Smooth muscle cell of the brain vasculature (primary cell): ENCODE measurements around the gene TRIM38.
"Not testable (repeated sequence)": the region's sequence is repeated elsewhere in the genome, so short reads cannot be mapped to it uniquely, and the experiment has no call there.

ENCODE experiments used
- DNase-seq: peaks from one replicate; pipeline ENCODE4 v3.0.0-alpha.2; 2012; ENCODE audit warnings: low read depth, low spot score

Gene TRIM38, protein sequence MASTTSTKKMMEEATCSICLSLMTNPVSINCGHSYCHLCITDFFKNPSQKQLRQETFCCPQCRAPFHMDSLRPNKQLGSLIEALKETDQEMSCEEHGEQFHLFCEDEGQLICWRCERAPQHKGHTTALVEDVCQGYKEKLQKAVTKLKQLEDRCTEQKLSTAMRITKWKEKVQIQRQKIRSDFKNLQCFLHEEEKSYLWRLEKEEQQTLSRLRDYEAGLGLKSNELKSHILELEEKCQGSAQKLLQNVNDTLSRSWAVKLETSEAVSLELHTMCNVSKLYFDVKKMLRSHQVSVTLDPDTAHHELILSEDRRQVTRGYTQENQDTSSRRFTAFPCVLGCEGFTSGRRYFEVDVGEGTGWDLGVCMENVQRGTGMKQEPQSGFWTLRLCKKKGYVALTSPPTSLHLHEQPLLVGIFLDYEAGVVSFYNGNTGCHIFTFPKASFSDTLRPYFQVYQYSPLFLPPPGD

DNA sequence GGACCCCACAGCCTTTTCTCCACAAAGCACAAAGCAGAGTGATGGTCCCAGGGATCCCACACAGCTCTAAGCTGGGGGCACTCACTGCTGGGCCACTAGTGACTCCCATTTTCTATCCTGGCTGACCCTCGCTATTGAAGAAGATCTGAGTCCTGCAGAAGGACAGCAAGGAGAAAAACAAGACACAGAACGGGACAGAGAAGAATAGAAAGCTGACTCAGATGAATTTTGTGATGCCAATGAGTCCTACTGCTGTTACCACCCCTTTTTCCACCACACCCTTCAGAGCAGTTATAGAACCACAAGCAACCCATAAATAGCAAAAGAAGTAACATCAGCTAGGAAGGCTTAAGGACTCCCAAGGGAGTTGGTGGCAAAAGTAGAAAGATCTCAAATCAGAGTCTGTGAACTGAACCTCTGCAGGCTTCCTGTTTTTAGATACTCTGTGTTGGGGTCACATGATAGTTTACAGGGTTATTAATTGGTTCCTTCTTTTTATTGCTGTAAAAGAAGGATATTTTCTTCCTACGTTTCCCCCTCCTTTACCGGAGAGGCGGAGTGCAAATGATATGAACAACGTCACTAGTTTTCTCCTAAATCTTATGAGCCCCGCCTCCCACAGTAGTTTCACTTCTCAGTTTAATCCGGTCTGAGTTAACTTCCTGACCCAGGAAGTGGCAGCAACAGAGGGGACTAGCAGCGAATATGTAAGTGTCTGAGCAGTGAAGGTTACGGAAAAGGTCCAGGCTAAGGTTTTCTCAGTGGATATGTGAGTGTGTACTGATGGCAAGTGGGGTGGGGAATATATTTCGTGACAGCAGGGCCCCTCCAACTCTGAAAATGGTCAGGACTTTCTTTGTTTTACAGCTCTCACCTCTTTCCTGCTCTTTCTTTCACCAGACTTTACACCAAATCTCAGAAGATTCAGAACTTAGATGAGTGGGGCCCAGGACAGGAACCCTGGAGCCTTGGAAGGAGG lies at the start of gene TRIM38:
Gene TRIM38 (plus strand): TSS at position 654 of the 979 bp plus-strand sequence. CDS start 3,721 bp downstream, outside the sequence.
- DNase-seq: peak; percentile 68

DNA sequence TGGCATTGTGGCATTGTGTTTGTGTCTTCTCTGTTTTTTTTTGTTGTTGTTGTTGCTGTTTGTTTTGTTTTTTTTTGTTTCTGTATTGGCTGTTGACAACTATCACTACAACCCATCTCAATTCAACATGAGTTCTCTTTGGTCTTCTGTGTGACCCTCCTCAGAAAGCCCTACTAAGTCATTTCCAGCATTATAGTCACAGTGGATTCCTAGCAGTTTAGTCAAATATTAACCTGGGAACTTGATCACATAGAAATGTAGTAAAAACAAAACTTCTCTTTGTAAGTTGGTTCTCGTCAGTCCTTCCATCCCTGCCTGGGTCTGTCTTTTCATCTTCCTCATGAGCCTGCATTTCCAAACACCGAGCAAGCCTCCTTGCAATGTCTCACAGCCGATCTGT lies 48.9 kb upstream of the TRIM38 start:
- no peak for DNase-seq

DNA sequence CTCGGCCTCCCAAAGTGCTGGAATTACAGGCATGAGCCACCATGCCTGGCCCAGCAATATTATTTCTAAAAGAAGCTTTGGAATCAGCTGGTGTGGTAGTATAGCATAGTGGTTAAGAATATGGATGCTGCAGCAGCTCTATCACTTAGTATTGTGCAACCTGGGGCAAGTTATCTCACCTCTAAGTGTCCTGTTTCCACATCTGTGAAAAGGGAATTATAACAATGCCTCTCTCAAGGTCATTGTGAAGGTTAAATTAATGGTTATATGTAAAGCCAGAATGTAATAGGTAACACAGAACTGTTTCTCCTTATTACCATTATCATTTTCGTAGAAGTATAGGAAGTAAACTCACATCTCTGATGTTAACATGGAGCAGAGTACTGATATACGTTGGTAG lies 46.3 kb upstream of the TRIM38 start:
- no peak for DNase-seq

DNA sequence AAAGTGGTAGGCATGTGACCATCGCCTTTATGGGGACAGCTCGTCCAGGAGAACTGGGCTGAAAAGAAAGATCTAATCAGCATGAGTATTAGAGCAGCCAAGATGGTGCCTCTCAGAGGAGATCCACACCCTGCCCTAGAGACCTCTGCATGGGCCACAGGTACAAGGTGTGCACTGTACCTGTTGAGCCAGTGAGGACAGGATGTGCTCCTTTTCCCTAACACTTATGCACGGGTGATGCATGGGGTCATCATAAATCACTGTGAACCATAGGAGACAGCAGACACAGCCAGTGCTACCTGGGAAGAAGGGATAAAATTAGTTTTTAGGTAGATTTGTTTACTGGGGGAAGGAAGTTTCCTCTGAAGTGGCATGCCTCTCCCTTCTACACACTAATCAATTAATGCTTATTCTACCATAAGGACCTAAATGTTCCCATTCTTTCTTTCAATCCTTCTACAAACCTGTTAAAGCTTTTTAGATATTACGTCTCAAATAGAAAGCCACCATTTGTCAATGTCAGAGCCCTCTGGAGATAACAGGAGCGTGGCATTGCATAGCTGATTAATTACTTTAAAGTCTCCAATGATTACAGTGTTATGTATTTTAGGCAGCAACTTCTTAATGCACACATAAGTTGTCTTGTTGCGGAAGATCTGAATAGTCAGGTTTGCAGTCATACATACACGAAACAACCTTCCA lies 45.7 kb upstream of the TRIM38 start:
- no peak for DNase-seq

DNA sequence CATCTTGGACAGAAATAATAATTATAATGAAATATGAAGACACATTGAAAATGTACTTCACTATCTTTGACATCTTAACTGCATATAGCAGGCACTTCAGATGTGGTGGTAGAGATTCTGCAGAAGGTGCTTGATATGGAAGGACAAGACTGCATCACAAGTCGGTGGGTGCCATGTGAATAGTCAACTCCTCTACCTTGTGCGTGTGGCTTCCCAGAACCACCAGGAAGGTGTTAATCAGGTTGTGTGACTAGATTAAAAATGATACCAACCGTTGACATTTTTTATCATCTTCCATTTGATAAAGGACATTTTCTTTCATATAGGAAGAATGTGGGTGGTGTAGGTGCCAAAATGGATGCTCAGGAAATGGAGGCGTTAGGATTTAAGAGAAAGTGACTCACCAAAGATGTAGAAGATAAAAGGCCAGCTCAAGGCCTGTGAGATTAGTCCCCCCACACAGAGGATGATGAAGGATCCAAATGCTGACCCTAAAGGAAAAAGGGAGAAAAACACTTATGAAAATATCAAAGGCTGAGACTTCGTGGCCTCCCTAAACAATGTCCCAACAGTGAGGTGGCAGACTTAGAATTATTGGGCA lies 44.4 kb upstream of the TRIM38 start:
- no peak for DNase-seq

DNA sequence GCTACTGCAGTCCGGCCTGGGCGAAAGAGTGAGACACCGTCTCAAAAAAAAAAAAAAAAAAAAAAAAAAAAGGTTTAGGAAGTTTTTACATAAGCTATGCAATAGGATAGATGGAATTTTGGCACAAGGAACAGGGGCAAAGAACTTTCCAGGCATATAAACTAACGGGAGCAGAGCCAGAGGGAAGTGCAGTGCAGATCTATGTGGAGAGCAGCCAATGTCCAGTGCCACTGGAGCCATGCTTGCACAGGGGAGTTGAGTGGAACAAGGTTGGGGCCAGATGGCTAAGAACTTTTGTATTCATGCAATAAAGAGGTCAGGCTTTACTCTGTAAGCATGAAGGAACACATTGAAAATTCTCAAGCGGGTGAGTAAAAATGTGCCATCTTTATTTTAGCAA lies 42.9 kb upstream of the TRIM38 start:
- DNase-seq: no peak

DNA sequence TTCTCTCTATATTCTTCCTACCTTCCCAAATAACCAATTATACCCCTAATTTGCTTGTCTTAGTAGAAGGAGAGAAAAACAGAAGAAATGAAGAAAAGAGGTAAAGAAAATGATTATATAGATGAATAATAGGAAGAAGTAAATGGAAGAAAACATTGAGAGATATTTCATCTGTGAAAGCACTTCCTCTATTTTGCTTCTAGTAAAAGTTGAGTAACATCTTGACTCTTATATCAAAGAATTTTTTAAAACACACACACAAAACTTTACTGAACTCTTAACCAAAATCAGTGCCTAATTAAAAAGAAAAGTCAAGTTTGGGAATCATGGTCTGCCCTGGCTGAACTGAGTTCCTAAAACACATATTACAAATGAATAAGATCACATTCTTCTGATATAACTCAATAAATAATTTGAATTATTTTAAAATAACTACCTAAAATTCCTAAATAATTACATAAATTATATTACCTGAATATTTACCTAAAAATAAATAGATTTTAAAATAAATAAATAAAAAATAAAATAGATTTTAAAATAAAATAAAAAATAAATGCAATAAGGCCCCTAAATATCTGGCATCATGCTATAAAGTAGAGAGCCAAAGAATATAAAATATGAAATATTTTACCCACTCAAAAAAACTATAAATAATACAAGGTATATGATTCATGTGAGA lies 40.9 kb upstream of the TRIM38 start:
- DNase-seq: no peak

DNA sequence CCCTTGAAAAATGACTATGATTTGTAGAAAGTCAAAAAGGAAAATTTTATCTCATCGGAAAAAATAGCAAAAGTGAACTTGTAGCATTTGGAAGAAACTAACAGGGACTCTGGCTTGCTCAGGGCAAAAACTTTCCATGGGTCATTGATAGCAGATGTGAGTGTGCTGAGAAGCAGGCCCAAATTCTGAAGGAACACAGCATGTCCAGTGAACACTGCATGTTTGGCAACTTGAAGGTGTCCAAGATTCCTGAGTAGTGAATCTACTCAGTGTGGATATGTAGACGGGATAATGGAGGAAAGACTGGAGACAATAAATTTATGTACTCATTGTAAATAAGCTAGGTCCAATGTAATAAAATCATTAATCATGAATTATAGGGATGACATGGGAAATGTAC lies 40.3 kb upstream of the TRIM38 start:
- no peak for DNase-seq

DNA sequence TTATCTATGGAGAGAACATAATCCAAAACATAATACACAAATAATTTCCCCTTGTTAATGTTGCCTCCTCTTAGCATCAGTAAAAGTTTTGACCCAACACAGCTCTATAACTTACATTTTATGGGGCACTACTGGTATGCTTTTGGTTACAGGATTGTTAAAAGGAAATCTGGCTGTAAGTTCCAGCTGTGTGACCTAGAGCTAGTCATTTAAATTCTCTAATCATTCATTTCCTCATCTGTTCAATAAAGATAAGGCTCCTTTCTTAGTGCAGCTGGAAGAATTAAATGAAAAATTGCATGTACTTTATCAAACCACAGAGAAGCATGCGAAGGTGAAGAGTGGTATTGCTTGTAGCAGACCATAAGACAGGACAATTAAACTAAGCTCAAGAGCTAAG lies 36.7 kb upstream of the TRIM38 start:
- DNase-seq: no peak

DNA sequence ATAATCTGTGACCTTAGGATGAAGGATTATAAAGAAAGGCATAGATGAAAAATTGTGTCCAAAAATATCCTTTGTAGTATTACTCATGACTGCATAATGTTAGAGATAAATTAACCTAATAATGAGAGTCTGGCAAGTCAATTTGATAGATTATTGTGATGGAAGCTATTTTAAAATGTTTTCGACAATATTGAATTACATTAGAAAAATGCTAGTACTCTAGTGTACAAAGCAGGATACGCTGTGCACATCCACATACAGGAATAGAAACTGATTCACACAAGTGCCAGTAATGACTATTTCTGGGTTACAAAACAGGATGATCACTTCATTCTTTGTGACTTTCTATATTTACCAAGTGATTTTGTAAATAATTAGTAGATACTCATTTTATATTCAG lies 35.4 kb upstream of the TRIM38 start:
- no peak for DNase-seq

DNA sequence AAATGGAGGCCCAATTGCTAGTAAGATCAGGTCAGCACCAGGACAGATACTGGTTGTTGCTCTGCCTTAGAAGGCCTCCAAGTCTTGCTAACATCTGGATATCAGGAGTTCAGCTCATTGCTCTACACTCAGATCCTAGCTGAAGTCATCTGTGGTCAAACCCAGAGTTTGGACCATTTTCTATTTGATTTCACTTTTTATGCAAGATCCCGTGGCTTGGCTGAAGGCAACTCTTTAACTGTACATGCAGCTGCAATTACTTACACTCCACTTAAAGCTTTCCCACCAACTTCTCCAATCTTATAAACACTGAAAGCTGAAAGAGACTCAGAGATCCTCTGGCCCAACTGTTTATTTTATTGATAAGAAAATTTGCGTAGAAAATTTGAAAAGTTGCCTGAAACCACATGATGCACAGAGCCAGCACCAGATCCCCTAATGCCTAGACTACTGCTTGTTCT lies 34.8 kb upstream of the TRIM38 start:
- DNase-seq: no peak

DNA sequence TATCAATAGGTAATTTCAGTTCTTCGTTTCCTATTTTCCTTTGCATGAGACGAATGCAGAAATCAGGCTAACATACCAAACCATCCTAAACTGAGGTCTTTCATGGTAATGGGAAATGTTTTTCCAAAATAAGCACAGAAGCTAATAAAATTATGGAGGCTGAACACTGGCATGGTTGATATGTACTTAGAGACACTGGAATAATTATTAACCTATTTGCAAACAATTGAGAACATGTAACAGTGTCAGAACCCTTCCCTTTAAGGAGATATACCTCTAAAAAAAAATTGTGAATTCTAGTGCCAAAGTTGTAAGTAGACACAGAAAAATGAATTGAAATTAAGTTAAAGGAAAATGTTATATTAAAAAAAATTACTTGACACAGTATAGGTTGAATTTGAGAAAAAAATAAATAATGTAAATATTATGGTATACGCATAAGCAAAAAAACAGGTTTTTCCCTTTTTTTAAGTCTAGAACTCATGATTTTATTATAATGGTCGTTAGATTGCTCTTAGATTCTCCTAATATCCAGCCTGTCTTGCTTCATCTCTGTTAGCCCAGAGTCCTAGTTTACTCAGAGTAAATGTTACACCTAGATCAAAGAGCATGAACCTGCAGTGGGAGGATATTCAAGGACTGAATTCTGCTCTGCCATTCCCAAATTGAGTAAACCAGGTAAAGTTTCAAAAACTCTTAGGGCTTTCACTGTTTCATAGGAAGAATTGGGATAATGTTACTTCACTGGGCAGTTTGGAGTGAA lies 33.9 kb upstream of the TRIM38 start:
- DNase-seq: no peak

DNA sequence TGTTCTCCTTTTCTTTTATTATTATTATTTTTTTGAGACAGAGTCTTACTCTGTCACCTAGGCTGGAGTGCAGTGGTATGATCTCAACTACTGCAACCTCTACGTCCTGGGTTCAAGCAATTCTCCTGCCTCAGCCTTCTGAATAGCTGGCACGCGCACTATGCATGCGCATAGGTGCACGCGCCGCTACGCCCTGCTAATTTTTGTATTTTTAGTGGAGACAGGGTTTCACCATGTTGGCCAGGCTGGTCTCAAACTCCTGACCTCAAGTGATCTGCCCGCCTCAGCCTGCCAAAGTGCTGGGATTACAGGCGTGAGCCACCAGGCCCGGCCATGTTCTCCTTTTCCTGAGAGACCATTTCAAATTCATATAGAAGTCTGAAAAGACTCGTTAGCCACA lies 32.8 kb upstream of the TRIM38 start:
- not testable (repeated sequence) for DNase-seq

DNA sequence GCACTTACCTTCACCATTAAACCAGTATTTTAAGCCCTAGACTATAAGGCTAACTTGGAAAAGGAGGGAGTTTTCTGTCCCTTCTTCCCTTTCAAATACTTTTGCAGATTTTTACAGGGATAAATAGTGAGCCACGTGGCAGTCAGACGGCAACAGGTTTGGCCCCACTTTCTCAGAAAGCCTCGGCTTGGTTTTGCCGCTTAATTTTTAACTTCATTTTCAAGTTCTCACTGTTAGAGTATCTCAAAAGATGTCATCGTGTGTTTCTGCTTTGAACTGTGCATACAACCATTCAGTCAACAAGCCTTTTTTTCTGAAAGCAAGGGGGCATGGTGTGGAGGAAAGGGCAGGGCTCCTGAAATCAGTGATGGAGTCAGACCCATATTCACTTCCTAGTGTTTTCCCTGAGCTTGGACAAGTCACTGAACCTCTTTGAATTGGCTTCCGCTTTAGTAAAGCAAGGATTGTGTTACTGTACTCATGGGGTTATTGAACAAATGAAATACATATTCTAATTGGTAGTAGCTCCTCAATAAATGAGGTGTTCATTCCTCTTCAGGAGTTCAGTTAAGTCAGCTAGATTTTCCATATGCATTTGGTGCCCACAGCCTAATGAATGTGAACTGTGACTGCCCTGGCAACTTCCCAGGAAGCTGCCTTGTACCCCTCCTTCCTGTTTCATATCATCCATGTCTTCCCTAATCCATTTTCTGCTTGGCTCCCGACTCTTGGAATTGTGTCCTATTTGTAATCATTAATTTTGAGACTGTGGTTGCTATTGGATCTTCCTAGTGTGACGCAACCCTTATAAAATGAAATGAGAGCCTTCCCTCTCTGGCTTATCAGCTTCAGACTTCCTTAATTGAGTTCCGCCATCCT lies 31.8 kb upstream of the TRIM38 start, which contains the start of gene SLC17A2:
Gene SLC17A2 (minus strand): TSS at position 160 of the 879 bp plus-strand sequence. CDS start 4,895 bp downstream, outside the sequence.
- DNase-seq: no peak

DNA sequence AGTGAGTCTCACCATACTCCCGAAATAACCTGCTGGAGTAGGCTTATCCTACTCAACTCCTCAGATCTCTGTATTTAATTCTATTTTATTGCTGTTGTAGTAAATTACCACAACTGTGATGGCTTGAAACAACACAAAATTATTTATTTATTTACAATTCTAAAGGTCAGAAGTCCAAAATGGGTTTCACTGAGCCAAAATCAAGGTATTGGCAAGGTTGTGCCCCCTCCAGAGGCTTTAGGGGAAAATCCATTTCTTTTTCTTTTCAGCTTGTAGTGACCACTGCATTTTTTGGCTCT lies 31.2 kb upstream of the TRIM38 start:
- DNase-seq: no peak

DNA sequence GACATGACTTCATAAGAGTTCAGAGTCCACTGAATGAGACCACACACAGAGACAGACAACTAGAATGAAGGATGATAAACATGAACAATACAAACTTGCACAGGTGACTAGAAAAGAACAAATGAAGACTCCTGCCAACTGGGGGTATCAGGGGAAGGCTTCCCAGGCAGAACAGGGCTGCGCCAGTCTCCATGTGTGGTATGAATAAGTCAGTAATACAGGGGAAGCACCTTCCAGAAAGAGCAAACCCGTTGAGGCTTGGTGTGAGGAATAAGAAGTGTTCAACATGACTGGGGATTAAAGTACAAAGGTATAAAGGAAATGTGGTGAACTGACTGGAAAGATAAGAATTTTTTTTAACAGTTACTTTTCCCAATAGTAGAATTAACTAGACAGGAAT lies 28.4 kb upstream of the TRIM38 start:
- no peak for DNase-seq

DNA sequence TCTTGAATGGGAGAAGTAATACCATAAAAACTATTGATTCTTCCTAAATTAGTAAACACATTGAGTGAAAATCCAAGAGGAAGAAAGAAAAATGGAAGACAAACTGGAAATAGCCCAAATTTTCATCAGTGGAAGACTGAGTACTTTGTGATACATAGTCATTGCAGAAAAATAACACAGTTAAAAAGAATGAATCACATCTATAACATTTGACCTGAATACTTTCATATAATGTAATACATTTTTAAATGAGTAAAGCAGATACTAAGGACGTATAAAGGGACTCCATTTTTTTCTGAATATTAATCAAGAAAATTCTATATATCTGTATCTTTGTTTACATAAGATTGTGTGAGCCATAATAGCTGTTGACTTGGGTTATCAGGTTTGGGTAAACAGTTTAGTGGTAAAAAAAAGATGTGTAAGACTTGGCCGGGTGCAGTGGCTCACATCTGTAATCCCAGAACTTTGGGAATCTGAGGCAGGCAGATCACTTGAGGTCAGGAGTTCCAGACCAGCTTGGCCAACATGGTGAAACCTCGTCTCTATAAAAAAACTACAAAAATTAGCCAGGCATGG lies 27.8 kb upstream of the TRIM38 start:
- no peak for DNase-seq

DNA sequence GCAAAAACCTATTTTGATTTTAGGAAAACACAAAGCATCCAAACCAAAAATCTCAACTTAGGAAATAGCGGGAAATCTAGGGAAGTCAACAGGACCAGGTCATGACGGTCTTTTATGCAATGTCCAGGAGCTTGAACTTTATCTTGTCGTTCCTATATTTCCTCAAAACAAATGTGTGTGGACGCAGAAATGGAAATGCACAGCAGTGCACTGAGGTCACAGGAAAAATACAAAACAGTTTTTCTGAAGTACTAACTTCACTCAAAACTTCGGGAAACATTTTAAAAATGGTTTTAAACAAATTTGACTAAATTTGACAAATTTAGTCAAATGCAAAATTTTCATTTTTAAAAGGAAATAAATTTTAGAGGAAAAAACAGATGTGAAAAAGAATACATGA lies 26.6 kb upstream of the TRIM38 start:
- DNase-seq: no peak

DNA sequence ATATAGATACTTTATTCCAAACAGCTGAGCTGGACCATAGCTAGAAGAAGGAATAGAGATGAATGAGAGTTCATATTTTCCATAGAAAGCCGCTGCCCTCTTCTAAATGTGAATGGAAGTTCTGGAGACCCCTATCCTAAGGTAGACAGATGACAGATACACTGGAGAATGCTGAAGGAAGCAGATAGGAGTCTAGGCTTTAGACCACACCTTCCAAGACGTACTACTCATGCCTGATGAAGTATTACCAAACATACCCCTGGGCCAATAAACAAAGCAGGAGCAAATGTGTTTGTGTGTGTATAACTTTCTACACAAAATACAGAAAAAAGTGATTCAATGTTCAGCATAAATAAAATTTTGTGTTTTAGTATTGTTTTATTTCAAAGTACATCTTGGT lies 23.0 kb upstream of the TRIM38 start:
- DNase-seq: no peak
